Lung (tissue), 12 donors: ENCODE results near the gene ARHGAP15. TPM values are rescaled to one million over a fixed set of nuclear protein-coding genes. Genes with fewer than 3 reads are reported as not detected.

Experiments used
- ATAC-seq: fragments of 200-7000 bp; cut with Tn5 transposase; one replicate; pipeline ENCODE4 v1.9.1; 2020; ENCODE audit warnings: moderate number of reproducible peaks; ENCODE audit not compliant: insufficient read depth, low FRiP score
- DNase-seq, 3 donors: peaks; one replicate each; pipeline ENCODE4 v3.0.0-alpha.2; 2013 to 2017
- H3K27ac ChIP-seq, 2 donors: one replicate each; pipeline ENCODE4 v1.5.1; 2013; ENCODE audit warnings: mild to moderate bottlenecking in 2 of 2, moderate library complexity in 2 of 2, control low read depth in 1 of 2, inconsistent platforms in 1 of 2, low read depth in 1 of 2, low read length in 1 of 2
- H3K27me3 ChIP-seq, 3 donors: one replicate each; pipeline ENCODE4 v1.5.1; 2013; ENCODE audit warnings: low read length in 2 of 3; ENCODE audit not compliant: control insufficient read depth in 3 of 3, insufficient read depth in 3 of 3
- H3K36me3 ChIP-seq, 4 donors: one replicate each; pipeline ENCODE4 v1.5.1; 2013; ENCODE audit warnings: low read length in 4 of 4, mild to moderate bottlenecking in 1 of 4, moderate library complexity in 1 of 4; ENCODE audit not compliant: control insufficient read depth in 4 of 4, insufficient read depth in 4 of 4
- H3K4me1 ChIP-seq, 5 donors: one replicate each; pipeline ENCODE4 v1.5.1; 2013; ENCODE audit warnings: low read length in 5 of 5, mild to moderate bottlenecking in 2 of 5, moderate library complexity in 1 of 5; ENCODE audit not compliant: control insufficient read depth in 5 of 5, insufficient read depth in 5 of 5
- H3K4me3 ChIP-seq: one replicate; pipeline ENCODE4 v1.5.1; 2013; ENCODE audit warnings: mild to moderate bottlenecking, control low read depth, moderate library complexity
- H3K9ac ChIP-seq, 2 donors: one replicate each; pipeline ENCODE4 v1.5.1; 2013; ENCODE audit warnings: low read length in 2 of 2, control low read depth in 1 of 2; ENCODE audit not compliant: insufficient read depth in 1 of 2
- H3K9me3 ChIP-seq, 4 donors: one replicate each; pipeline ENCODE4 v1.5.1; 2013; ENCODE audit warnings: low read length in 3 of 4, mild to moderate bottlenecking in 1 of 4, moderate library complexity in 1 of 4; ENCODE audit not compliant: control insufficient read depth in 4 of 4, insufficient read depth in 3 of 4
- CTCF ChIP-seq: IDR thresholded peaks from 2 replicates; pipeline ENCODE4 v1.5.1; 2012; ENCODE audit warnings: mild to moderate bottlenecking; ENCODE audit errors: control extremely low read depth, extremely low read depth
- WGBS, 2 donors: extraction: QIAGEN DNeasy Blood & Tissue Kit; methylation state at CpG; one replicate each; pipeline ENCODE4 v1.1.7; 2013; 5-methylcytosine and 5-hydroxymethylcytosine counted together
- polyA plus RNA-seq, 2 donors: library from polyadenylated mRNA; stranded (reverse); fragments of 200-250 nt; gene quantifications; one replicate each; pipeline ENCODE4 v1.2.1, GENCODE V29; 2013
- total RNA-seq, 2 donors: library from RNA; depleted of rRNA in 1 of 2; stranded (reverse); fragments of >200 nt in 1 of 2; gene quantifications; one replicate each; pipeline ENCODE4 v1.2.1, GENCODE V29; 2014 to 2021
- donor health status: control.
- donor health status: control.
- donor health status: Bipolar disorder and iron deficiency.
- donor health status: healthy.
- donor health status: DM: yes; HTN: yes; CAD: no.

ARHGAP15 gene
- total and polyA plus RNA-seq, 4 donors, result 5.9 to 74.3 (median 13.2) TPM

GRCh38 chr2:143248631-143249030, 119.4 kb downstream of the ARHGAP15 start:
- 85 to 93% methylated on average over 5 of the region's 5 CpGs for WGBS, 2 donors
- no peak for DNase-seq
- no peaks in the 10 kb centered on the region for H3K4me1 ChIP-seq
- H3K4me3 ChIP-seq, result no peak overlapping the region
- TF ChIP-seq CTCF, result no peak
- ATAC-seq, result no peak
- H3K27me3 ChIP-seq, result no peaks in the 10 kb centered on the region
- no peak overlapping the region for H3K9ac ChIP-seq
- no peaks in the 10 kb centered on the region for H3K36me3 ChIP-seq
- no peaks in the 10 kb centered on the region for H3K9me3 ChIP-seq
- H3K27ac ChIP-seq, result no peak overlapping the region

GRCh38 chr2:143251681-143252080, 122.5 kb downstream of the ARHGAP15 start:
- Histone ChIP-seq H3K4me3 (no peak overlapping the region), H3K9me3 (no peaks in the 10 kb centered on the region), H3K27me3 (no peaks in the 10 kb centered on the region), H3K4me1 (no peaks in the 10 kb centered on the region), H3K27ac (no peak overlapping the region), H3K9ac (no peak overlapping the region), H3K36me3 (no peaks in the 10 kb centered on the region)
- DNase-seq, result no peak
- no peak for TF ChIP-seq CTCF
- ATAC-seq, result no peak
- WGBS, 2 donors, result 80 to 88% methylated on average over 2 of the region's 2 CpGs

DNA sequence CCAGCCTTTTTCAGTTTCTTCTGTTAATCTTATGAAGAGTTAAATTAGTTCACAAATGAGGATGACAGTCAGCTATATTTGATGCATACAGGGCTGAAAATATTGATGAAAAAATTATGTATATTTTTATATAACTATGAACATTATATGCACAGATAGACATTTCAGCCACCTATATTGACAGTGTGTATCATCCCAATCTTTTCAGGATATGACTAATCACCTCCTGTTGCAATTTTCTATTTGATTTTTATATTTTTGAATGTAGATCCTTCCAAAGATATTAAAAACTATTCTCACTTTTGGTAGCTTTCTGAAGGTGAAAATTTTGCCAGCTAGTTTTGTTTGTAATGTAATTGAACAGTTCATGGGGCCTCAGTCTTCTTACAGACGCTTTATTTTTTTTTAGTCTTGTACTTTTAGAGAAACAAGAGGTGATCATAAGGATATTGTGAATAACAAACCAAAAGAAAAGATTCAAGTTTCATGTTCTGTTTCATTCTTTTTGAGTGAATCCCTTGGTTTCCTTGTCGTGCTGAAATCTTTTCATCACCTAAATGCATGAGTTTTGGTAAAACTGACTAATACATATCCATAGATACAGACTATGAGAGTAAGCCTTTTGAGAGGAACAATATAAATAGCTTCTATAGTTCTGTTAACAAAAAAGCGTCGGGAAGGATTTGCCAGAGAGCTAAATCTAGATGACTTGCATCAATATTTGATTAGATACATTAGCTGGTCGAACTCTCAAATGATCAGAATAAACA, 123.1 kb downstream of the ARHGAP15 start:
- no peak for TF ChIP-seq CTCF
- WGBS, 2 donors, result 87 to 90% methylated on average over 5 of the region's 5 CpGs
- ATAC-seq (no peak), DNase-seq (no peak)
- no peaks in the 10 kb centered on the region for H3K9me3 ChIP-seq
- H3K27me3 ChIP-seq, result no peaks in the 10 kb centered on the region
- no peak overlapping the region for H3K4me3 ChIP-seq
- H3K36me3 ChIP-seq, result no peaks in the 10 kb centered on the region
- H3K4me1 ChIP-seq, result no peaks in the 10 kb centered on the region
- H3K27ac ChIP-seq, result no peak overlapping the region
- H3K9ac ChIP-seq, result no peak overlapping the region

- Histone ChIP-seq H3K27ac (no peak overlapping the region), H3K27me3 (no peaks in the 10 kb centered on the region), H3K36me3 (no peaks in the 10 kb centered on the region), H3K9me3 (no peaks in the 10 kb centered on the region), H3K4me1 (peaks cover 0 to 8% (median 0%) of the 10 kb centered on the region in 5 donors), H3K9ac (no peak overlapping the region), H3K4me3 (no peak overlapping the region)
- DNase-seq (no peak), ATAC-seq (no peak)
- TF ChIP-seq CTCF, result no peak
- 33 to 74% methylated on average over 1 of the region's 1 CpG for WGBS, 2 donors
Measured at GRCh38 chr2:143254110-143254509, 124.9 kb downstream of the ARHGAP15 start.
